GM21825 (cell line): Measurements from ENCODE around the gene SNX9.
A peak's percentile ranks its signal among the peaks of the same experiment; 100 is the strongest.
"Not testable (repeated sequence)": the region's sequence is repeated elsewhere in the genome, so short reads cannot be mapped to it uniquely, and the experiment has no call there.

Source experiments
- ATAC-seq: cut with Tn5 transposase; IDR thresholded peaks from one replicate; pipeline ENCODE4 v1.9.1; 2021; ENCODE audit warnings: mild to moderate bottlenecking, moderate library complexity; ENCODE audit not compliant: unreplicated experiment

Gene SNX9

GRCh38 chr6:157823001-157823527 is at the start of gene SNX9:
Gene SNX9 (plus strand): TSS chr6:157823246. CDS start chr6:157823435, 189 bp downstream.
- ATAC-seq = peak; percentile 72

DNA sequence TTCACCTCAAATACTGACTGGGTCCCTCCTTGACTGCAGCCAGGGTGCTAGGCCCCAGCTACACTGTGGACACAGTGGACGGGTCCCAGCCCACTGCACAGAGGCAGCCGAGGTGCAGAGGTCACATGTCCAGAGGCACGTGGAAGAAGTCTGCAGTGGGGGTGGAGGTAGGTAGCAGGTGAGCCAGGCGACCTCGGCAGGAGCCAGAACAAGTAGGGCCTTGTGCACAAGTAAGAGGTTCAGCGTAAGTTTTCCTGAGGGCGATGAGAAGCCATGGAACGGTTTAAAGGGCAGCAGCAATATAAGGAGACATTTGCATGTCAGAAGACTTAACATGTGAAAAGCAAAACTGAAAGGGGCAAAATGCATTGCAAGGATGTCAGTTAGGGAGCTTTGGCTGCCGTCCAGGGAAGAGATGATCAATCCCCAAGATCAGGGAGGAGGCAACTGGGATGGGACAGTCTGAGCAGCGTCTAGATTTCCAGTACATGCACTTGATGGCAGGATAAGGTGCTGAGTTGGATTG is 49.7 kb upstream of the SNX9 start:
- ATAC-seq = no peak

- ATAC-seq = no peak
Observed at GRCh38 chr6:157774153-157775135, 48.6 kb upstream of the SNX9 start.

GRCh38 chr6:157775376-157775775 is 47.7 kb upstream of the SNX9 start:
- no peak for ATAC-seq

- ATAC-seq = no peak
Observed at GRCh38 chr6:157777344-157777743, 45.7 kb upstream of the SNX9 start.

DNA sequence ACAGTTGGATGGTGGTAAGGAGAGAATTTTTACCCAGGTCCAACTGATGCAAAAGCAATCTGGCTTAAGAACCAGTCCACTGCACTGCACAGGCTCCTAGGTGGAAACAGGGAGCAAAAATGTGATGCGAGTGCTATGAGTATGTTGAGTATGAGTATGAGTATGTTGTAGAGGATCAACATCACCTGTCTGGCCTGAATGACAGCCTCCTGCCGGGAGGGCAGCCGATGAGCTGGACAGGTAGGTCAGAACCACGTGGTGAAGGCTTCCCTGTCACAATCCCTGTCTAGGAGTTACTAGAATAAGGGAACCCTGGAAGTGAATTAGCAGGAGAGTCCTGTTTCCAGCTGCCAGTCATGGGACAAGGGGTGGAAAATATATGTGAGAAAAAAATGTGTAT is 44.3 kb upstream of the SNX9 start:
- ATAC-seq = no peak

DNA sequence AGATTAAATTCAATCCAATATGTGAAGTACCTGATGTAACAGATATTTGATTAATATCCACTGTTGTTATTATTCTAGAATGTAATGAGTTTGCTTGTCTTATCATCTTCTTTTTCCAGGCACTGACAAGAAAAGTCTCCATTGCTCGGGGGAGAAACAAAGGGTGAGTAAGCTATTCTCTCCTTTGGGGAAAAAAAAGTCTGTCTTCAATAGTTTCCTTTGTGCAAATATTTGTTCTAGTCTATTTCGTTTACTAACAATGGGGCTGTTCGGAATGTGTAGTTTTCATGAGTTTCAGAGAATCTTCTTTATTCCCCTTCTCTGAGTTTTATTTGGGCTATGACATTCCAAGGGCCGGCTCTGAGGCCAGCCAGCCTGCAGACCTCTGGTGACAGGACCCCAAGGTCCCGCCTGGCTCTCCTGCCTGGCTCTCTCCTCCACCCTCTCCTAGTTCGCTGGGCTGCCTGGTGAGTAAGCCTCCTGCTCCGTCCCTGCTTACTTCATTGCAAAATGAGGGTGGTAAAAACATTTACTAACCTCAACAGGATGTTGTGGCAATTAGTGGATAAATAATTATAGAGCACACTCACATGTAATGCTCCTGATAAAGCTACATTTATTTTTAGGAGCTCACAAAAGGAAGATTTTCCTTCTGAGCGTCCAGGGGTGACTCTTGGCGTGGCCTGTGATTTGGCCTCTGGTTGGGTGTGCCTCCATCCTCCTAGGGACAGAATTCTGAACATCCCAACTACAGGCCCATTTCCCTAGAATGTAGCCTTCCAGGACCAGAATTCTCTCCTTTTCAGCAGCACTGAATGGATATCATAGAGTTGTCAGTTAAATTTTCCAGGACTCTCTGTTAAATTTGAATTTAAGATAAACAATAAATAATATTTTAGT is 43.1 kb upstream of the SNX9 start:
- ATAC-seq = no peak

DNA sequence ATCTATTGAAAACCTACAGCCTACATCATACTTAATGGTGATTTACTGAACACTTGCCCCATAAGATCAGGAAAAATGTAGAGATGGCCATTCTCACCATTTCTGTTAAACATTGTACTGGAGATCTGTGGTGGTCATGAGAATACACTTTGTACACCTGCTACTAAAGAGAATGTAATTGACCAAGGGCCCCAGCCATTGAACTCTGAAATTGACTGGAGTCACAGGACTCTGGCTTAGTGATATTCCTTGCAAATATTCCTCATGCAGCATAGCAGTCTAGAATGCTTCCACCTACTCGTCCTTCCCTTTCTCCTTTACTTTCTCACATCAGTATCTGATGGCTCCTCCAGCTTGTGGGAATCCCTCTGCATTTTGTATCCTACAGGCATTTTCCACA is 37.4 kb upstream of the SNX9 start:
- no peak for ATAC-seq

DNA sequence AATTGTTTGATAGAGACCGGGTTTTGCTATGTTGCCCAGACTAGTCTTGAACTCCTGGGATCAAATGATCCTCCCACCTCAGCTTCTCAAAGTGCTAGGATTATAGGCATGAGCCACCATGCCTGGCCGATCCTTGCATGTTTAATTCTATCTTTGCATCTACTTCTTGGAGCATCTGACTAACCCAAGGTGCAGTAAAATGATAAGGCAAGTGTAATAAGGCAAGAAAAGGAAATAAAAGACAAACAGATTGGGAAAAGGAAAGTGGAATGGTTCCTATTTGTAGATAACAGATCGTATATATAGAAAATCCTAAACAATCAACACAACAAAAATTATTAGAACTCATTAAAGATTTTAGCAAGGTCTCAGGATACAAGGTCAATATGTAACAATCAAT is 36.8 kb upstream of the SNX9 start:
- ATAC-seq = no peak

DNA sequence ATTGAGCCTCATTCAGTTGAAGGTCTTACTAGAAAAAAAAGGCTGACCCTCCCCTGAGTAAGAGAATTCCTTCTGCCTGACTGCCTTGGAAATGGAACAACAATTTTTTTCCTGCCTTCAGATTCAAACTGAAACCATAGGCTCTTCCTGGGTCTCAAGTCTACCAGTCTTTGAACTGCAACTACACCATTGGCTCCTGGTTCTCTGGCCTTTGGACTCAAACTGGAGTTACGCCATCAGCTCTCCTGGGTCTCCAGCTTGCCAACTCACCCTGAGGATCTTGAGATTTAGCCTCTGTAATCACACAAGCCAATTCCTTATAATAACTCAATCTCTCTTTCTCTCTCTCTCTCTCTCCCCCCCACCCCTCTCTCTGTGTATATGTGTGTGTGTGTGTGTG is 36.0 kb upstream of the SNX9 start:
- no peak for ATAC-seq

GRCh38 chr6:157788180-157788579 is 34.9 kb upstream of the SNX9 start:
- ATAC-seq = no peak

DNA sequence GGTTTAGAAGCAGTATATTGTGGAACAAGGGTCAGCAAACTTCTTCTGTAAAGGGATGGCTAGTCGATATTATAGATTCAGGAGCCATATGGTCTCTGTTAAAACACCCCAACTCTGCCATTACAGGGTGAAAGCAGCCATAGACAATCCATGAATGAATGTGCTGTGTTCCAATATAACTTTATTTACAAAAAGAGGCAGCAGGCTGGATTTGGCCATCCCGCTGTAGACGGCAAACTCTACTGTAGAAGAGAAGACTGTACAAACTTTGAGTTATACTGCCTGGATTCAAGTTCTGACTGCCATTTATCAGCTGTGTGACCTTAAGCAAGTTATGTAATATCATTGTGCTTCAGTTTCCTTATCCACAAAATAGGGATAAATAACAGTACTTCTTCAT is 33.7 kb upstream of the SNX9 start:
- no peak for ATAC-seq

DNA sequence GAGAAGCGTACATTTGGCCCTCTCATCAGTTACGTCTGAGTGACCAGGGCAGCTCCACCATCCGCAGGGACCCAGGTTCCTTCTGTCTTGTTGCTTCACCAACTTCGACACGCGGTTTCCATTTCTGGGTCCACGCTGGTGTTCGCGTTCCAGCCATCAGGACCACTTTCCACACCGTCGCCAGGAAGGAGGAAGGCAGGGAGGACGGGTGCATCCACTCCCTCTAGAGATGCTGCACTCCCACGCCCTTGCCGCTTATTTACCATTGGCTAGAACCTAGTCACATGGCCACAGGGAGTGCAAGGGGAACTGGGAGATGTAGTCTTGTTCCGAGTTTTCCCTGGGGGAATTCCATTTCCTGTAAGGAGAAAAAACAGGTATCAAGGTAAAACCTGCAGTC is 33.2 kb upstream of the SNX9 start:
- no peak for ATAC-seq

DNA sequence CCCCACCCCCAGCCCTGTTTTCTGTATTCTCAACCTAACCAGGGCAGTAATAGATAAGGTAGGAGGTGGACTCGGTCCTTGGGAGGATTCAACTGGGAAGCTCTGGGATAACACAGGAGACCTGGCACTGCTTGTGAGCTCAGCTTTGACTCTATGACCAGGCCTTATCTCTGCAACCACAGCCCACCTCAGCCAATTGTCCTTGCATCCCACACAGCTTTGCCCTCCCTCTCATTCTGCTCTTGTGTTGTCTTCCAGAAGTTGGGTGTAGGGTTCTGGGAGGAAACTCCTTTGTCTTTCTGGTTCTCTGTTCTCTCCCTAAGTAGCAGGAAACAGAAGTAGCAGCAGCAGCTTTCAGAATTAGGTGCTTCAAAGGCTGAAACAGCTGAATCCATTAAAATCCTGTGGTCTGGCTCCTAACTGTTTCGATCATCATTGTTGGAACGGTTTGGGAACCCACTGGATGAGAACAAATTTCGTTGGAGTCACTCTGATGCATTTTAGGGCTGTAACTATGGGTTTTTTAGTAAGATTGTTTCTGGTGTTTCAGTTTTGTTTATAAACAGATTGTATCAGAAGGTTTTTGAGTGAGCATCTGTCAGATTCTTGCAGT is 32.4 kb upstream of the SNX9 start:
- ATAC-seq = no peak

- no peak for ATAC-seq
Observed at GRCh38 chr6:157791450-157791849, 31.6 kb upstream of the SNX9 start.

DNA sequence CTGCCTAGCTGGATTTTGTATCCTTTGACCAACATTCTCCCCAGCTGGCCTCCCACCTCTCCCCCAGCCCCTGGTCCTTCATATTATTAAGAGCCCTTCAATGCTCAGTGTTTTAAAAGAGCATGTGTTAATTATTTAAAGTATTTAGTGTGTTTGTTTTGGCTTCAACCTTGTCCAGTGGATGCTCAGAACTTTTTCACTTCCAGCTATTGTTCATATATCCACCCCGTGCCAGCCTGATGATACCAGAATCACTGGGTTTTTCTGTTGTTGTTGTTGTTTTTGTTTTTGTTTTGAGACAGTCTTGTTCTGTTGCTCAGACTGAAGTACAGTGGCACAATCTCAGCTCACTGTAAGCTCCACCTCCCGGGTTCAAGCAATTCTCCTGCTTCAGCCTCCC is 30.4 kb upstream of the SNX9 start:
- no peak for ATAC-seq

DNA sequence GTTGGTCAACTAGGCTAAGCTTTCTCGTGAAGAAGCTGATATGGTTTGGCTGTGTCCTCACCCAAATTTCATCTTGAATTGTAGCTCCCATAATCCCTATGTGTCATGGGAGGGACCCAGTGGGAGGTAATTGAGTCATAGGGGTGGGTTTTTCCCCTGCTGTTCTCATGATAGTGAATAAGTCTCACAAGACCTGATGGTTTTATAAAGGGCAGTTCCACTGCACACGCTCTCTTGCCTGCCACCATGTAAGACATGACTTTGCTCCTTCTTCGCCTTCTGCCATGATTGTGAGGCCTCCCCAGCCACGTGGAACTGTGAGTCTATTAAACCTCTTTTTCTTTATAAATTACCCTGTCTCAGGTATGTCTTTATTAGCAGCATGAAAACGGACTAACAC is 29.0 kb upstream of the SNX9 start:
- ATAC-seq = not testable (repeated sequence)

- no peak for ATAC-seq
Observed at GRCh38 chr6:157795841-157796240, 27.2 kb upstream of the SNX9 start.

- ATAC-seq = no peak
Observed at GRCh38 chr6:157798851-157799250, 24.2 kb upstream of the SNX9 start.

- ATAC-seq = not testable (repeated sequence)
Observed at GRCh38 chr6:157799561-157799960, 23.5 kb upstream of the SNX9 start.
